CD4-positive, alpha-beta T cell (primary cell): ENCODE results near the gene CMSS1. TPM values are rescaled to one million over a fixed set of nuclear protein-coding genes. Genes with fewer than 3 reads are reported as not detected.

ENCODE experiments used
- ATAC-seq: fragments of 200-7000 bp; cut with Tn5 transposase; one replicate; pipeline ENCODE4 v1.10.0; 2022; ENCODE audit warnings: mild to moderate bottlenecking; ENCODE audit not compliant: poor library complexity
- CTCF ChIA-PET: fragments of 350-600 bp; sonication (Branson Sonifier 250); formaldehyde crosslinking; loops from one replicate; lab custom pipeline; 2021; ENCODE audit warnings: antibody characterized with exemption, inconsistent platforms; lab: Charles Lee
- POLR2A ChIA-PET: fragments of 350-600 bp; sonication (Branson Sonifier 250); formaldehyde crosslinking; loops from one replicate; lab custom pipeline; 2021; ENCODE audit warnings: antibody characterized with exemption, inconsistent platforms; lab: Charles Lee
- DNase-seq, 14 experiments: peaks; one replicate each; pipeline ENCODE4 v3.0.0-alpha.2; 2013 to 2020; ENCODE audit warnings: mixed read lengths in 2 of 14
- H3K27ac ChIP-seq, 2 donors: one replicate each; pipeline versions ENCODE4 v1.5.1 to v1.7.0; 2013; ENCODE audit warnings: low read length in 2 of 2, low read depth in 1 of 2, mild to moderate bottlenecking in 1 of 2
- H3K27me3 ChIP-seq, 2 experiments: 1 replicate in 1 of 2; 2 replicates in 1 of 2; pipeline versions ENCODE4 v1.6.1 to v1.7.0; 2013; ENCODE audit warnings: low read length in 2 of 2, control low read depth in 1 of 2, mild to moderate bottlenecking in 1 of 2, moderate library complexity in 1 of 2; ENCODE audit not compliant: insufficient read depth in 2 of 2, control insufficient read depth in 1 of 2
- H3K36me3 ChIP-seq: one replicate; pipeline ENCODE4 v1.6.1; 2013; ENCODE audit warnings: low read length, control low read depth; ENCODE audit not compliant: insufficient read depth
- H3K4me1 ChIP-seq: one replicate; pipeline ENCODE4 v1.6.1; 2013; ENCODE audit warnings: low read length, control low read depth; ENCODE audit not compliant: insufficient read depth
- H3K4me3 ChIP-seq: one replicate; pipeline ENCODE4 v1.5.1; 2013; ENCODE audit warnings: mild to moderate bottlenecking, low read length, moderate library complexity
- H3K9me3 ChIP-seq, 2 experiments: 1 replicate in 1 of 2; 2 replicates in 1 of 2; pipeline versions ENCODE4 v1.6.1 to v1.7.0; 2013; ENCODE audit warnings: low read length in 2 of 2, mild to moderate bottlenecking in 2 of 2, control low read depth in 1 of 2, moderate library complexity in 1 of 2; ENCODE audit not compliant: control insufficient read depth in 1 of 2, insufficient read depth in 1 of 2
- H3K27ac Mint-ChIP-seq: one replicate; pipeline ENCODE4 v1.8.0; 2020; ENCODE audit warnings: mixed read lengths
- H3K27me3 Mint-ChIP-seq: one replicate; pipeline ENCODE4 v1.8.0; 2021; ENCODE audit warnings: mixed read lengths
- H3K36me3 Mint-ChIP-seq: one replicate; pipeline ENCODE4 v1.8.0; 2021; ENCODE audit warnings: low read depth, mixed read lengths
- H3K4me1 Mint-ChIP-seq: one replicate; pipeline ENCODE4 v1.8.0; 2021; ENCODE audit warnings: low read depth, mixed read lengths
- H3K4me3 Mint-ChIP-seq: one replicate; pipeline ENCODE4 v1.8.0; 2020; ENCODE audit warnings: mild to moderate bottlenecking, mixed read lengths
- H3K9me3 Mint-ChIP-seq: one replicate; pipeline ENCODE4 v1.8.0; 2020; ENCODE audit warnings: mixed read lengths
- CTCF ChIP-seq: fragments of 200-600 bp; IDR thresholded peaks from one replicate; pipeline ENCODE4 v1.8.0; 2022; ENCODE audit warnings: antibody characterized with exemption, mild to moderate bottlenecking
- intact Hi-C, 2 experiments: fragments of 100-400 bp; cut with DNase I in 1 of 2; cut with micrococcal nuclease in 1 of 2; formaldehyde crosslinking; loops; one replicate each; pipeline versions ENCODE4 v1.15.1 to v1.9.0; 2023 to 2025; cut with DNase I, micrococcal nuclease
- total RNA-seq, 174 experiments: library from RNA in 2 of 174; stranded (reverse) in 2 of 174; gene quantifications; one replicate each; pipeline ENCODE4 v1.2.3 and lab custom pipeline; 2021 to 2026

The CMSS1 gene
- total RNA-seq, 2 experiments from 2014 or later = 12.2 TPM

GRCh38 chr3:100075196-100075595, 257.5 kb downstream of the CMSS1 start:
- intact Hi-C loops = no loop called here
- H3K9me3 Mint-ChIP-seq = no peaks in the 10 kb centered on the region
- H3K4me1 Mint-ChIP-seq = peaks cover 54% of the 10 kb centered on the region
- no peaks in the 10 kb centered on the region for H3K27me3 ChIP-seq
- no peaks in the 10 kb centered on the region for H3K9me3 ChIP-seq
- no peak for DNase-seq
- no peak overlapping the region for H3K4me3 ChIP-seq
- H3K27ac Mint-ChIP-seq = no peak overlapping the region
- H3K27me3 Mint-ChIP-seq = no peaks in the 10 kb centered on the region
- no peak overlapping the region for H3K27ac ChIP-seq
- ChIA-PET POLR2A (no interaction called here), CTCF (interaction anchor here (1.1 kb wide), 1 partner anchor 244 kb away, joined by 3 read pairs; no protein-coding TSS in a partner anchor)
- peaks cover 18% of the 10 kb centered on the region for H3K4me1 ChIP-seq
- no peak for TF ChIP-seq CTCF
- no peak overlapping the region for H3K4me3 Mint-ChIP-seq
- no peaks in the 10 kb centered on the region for H3K36me3 ChIP-seq
- ATAC-seq = no peak
- H3K36me3 Mint-ChIP-seq = no peaks in the 10 kb centered on the region

GRCh38 chr3:100075851-100076730, 258.4 kb downstream of the CMSS1 start:
- TF ChIP-seq CTCF = no peak
- DNase-seq (no peak), ATAC-seq (no peak)
- H3K4me1 ChIP-seq = peaks cover 18% of the 10 kb centered on the region
- Mint-ChIP-seq H3K36me3 (no peaks in the 10 kb centered on the region), H3K4me1 (peaks cover 53% of the 10 kb centered on the region), H3K4me3 (no peak overlapping the region), H3K27ac (no peak overlapping the region), H3K9me3 (no peaks in the 10 kb centered on the region), H3K27me3 (no peaks in the 10 kb centered on the region)
- no peaks in the 10 kb centered on the region for H3K9me3 ChIP-seq
- no peak overlapping the region for H3K4me3 ChIP-seq
- CTCF ChIA-PET = no interaction called here
- no peaks in the 10 kb centered on the region for H3K36me3 ChIP-seq
- H3K27ac ChIP-seq = no peak overlapping the region
- no peaks in the 10 kb centered on the region for H3K27me3 ChIP-seq
- intact Hi-C loops = no loop called here
- POLR2A ChIA-PET = no interaction called here

- no peak for TF ChIP-seq CTCF
- H3K36me3 ChIP-seq = no peaks in the 10 kb centered on the region
- POLR2A ChIA-PET = no interaction called here
- Mint-ChIP-seq H3K4me3 (no peak overlapping the region), H3K27me3 (no peaks in the 10 kb centered on the region), H3K36me3 (no peaks in the 10 kb centered on the region), H3K27ac (no peak overlapping the region), H3K9me3 (no peaks in the 10 kb centered on the region), H3K4me1 (peaks cover 45% of the 10 kb centered on the region)
- DNase-seq = no peak
- no peaks in the 10 kb centered on the region for H3K9me3 ChIP-seq
- no peak overlapping the region for H3K27ac ChIP-seq
- H3K27me3 ChIP-seq = no peaks in the 10 kb centered on the region
- no peak overlapping the region for H3K4me3 ChIP-seq
- no peak for ATAC-seq
- CTCF ChIA-PET = no interaction called here
- H3K4me1 ChIP-seq = peaks cover 18% of the 10 kb centered on the region
- intact Hi-C loops = no loop called here
These were observed 259.3 kb downstream of the CMSS1 start for GRCh38 chr3:100076731-100077529.
